Endothelial cell of umbilical vein (primary cell): ENCODE results near the gene CDK17. TPM values are rescaled to one million over a fixed set of nuclear protein-coding genes. Genes with fewer than 3 reads are reported as not detected.

Experiments
- BruUV-seq: library from RNA; stranded (reverse); fragments of 400-500 nt; replicated peaks from 2 replicates; lab custom pipeline; 2021; lab: Mats Ljungman, UMichigan
- CTCF ChIA-PET: fragments of 300-600, 350-600 bp; sonication (Branson Sonifier 250); formaldehyde crosslinking; loops from one replicate; lab custom pipeline; 2021; ENCODE audit warnings: antibody characterized with exemption, inconsistent platforms; lab: Charles Lee
- POLR2A ChIA-PET: fragments of 300-600, 350-600 bp; sonication (Branson Sonifier 250); formaldehyde crosslinking; loops from one replicate; lab custom pipeline; 2021; ENCODE audit warnings: antibody characterized with exemption, inconsistent platforms; lab: Charles Lee
- DNase-seq: peaks from one replicate; pipeline ENCODE4 v3.0.0-alpha.2; 2011; ENCODE audit warnings: low read depth, low spot score
- FAIRE-seq: peaks from 2 replicates; lab custom pipeline; 2011; peaks lifted over from hg19 to GRCh38; lab: Jason Lieb, UNC
- H2AFZ ChIP-seq: 2 replicates; pipeline ENCODE4 v1.6.0; 2012; ENCODE audit warnings: low read depth, low read length, control low read depth, inconsistent platforms
- H3K27ac ChIP-seq: 2 replicates; pipeline ENCODE4 v1.5.1; 2011; ENCODE audit warnings: low read depth, mild to moderate bottlenecking, control low read depth, low read length, moderate library complexity; ENCODE audit not compliant: insufficient read depth
- H3K27me3 ChIP-seq, 2 experiments: 2 replicates each; pipeline versions ENCODE4 v1.6.0 to v1.6.1; 2011; ENCODE audit warnings: low read length in 2 of 2, mixed read lengths in 1 of 2; ENCODE audit not compliant: control insufficient read depth in 2 of 2, insufficient read depth in 2 of 2
- H3K36me3 ChIP-seq, 2 experiments: 2 replicates in 1 of 2; 3 replicates in 1 of 2; pipeline ENCODE4 v1.5.1; 2011; ENCODE audit warnings: low read length in 2 of 2, mild to moderate bottlenecking in 1 of 2, moderate library complexity in 1 of 2; ENCODE audit not compliant: control insufficient read depth in 2 of 2, insufficient read depth in 2 of 2; ENCODE audit errors: extremely low read depth in 1 of 2
- H3K4me1 ChIP-seq: 3 replicates; pipeline ENCODE4 v1.5.1; 2011; ENCODE audit warnings: mild to moderate bottlenecking, low read length; ENCODE audit not compliant: control insufficient read depth, insufficient read depth; ENCODE audit errors: extremely low read depth
- H3K4me2 ChIP-seq: 2 replicates; pipeline ENCODE4 v1.6.1; 2011; ENCODE audit warnings: low read length, control low read depth, mixed read lengths; ENCODE audit not compliant: insufficient read depth
- H3K4me3 ChIP-seq, 3 experiments: fragments of 200-600 bp in 1 of 3; sonication (generic), shearing (Covaris generic) in 1 of 3; replicated peaks in 1 of 3; 2 replicates each; pipeline ENCODE4 v1.5.1; 2011 to 2016; ENCODE audit warnings: control low read depth in 3 of 3, low read length in 3 of 3, mild to moderate bottlenecking in 2 of 3, inconsistent platforms in 1 of 3, low read depth in 1 of 3, moderate library complexity in 1 of 3; ENCODE audit not compliant: insufficient read depth in 1 of 3
- H3K79me2 ChIP-seq: 2 replicates; pipeline ENCODE4 v1.6.0; 2012; ENCODE audit warnings: low read length, inconsistent platforms; ENCODE audit not compliant: control insufficient read depth, insufficient read depth
- H3K9ac ChIP-seq: replicated peaks from 2 replicates; pipeline ENCODE3; 2011; ENCODE audit warnings: low read length, control low read depth; ENCODE audit not compliant: insufficient read depth; ENCODE audit errors: extremely low read depth
- H3K9me1 ChIP-seq: replicated peaks from 3 replicates; pipeline ENCODE4 v1.6.0; 2011; ENCODE audit warnings: mild to moderate bottlenecking, low read length; ENCODE audit not compliant: control insufficient read depth, insufficient read depth; ENCODE audit errors: extremely low read depth
- H3K9me3 ChIP-seq: replicated peaks from 2 replicates; pipeline ENCODE4 v1.5.1; 2012; ENCODE audit warnings: low read length, inconsistent platforms; ENCODE audit not compliant: control insufficient read depth, insufficient read depth
- H4K20me1 ChIP-seq: replicated peaks from 2 replicates; pipeline ENCODE3; 2011; ENCODE audit warnings: mild to moderate bottlenecking, low read length; ENCODE audit not compliant: control insufficient read depth, insufficient read depth; ENCODE audit errors: extremely low read depth
- EZH2 ChIP-seq: IDR thresholded peaks from 2 replicates; pipeline ENCODE4 v1.6.1; 2012; ENCODE audit warnings: borderline replicate concordance, low read depth, mild to moderate bottlenecking, moderate library complexity, low read length, inconsistent platforms; ENCODE audit not compliant: severe bottlenecking
- FOS ChIP-seq: IDR thresholded peaks from 2 replicates; pipeline ENCODE4 v1.6.1; 2011; ENCODE audit warnings: mild to moderate bottlenecking, low read length, moderate library complexity, borderline replicate concordance; ENCODE audit not compliant: insufficient read depth
- GATA2 ChIP-seq: IDR thresholded peaks from 2 replicates; pipeline ENCODE4 v1.7.0; 2011; ENCODE audit warnings: low read depth, mild to moderate bottlenecking, moderate library complexity, mixed read lengths, low read length; ENCODE audit not compliant: insufficient read length, insufficient read depth
- JUN ChIP-seq: IDR thresholded peaks from 2 replicates; pipeline ENCODE4 v1.6.1; 2011; ENCODE audit warnings: borderline replicate concordance, low read depth; ENCODE audit not compliant: insufficient read length, insufficient read depth
- MYC ChIP-seq: IDR thresholded peaks from one replicate; pipeline ENCODE4 v1.6.1; 2011; ENCODE audit warnings: mild to moderate bottlenecking, low read depth, low read length
- POLR2A ChIP-seq: IDR thresholded peaks from 2 replicates; pipeline ENCODE4 v1.6.1; 2012; ENCODE audit warnings: low read depth, mild to moderate bottlenecking, control low read depth, low read length
- POLR2AphosphoS5 ChIP-seq: IDR thresholded peaks from 2 replicates; pipeline ENCODE4 v1.6.1; 2012; ENCODE audit warnings: low read depth, mild to moderate bottlenecking, control low read depth, low read length, moderate library complexity; ENCODE audit not compliant: insufficient read depth
- dilution Hi-C: fragments of 300-500 bp; cut with MboI; formaldehyde crosslinking; loops from one replicate; pipeline ENCODE4 v1.15.0; 2019; ENCODE audit warnings: low sequenced_read_pairs; ENCODE audit not compliant: extremely low pct_ligation_motif_present
- intact Hi-C: fragments of 100-400 bp; cut with micrococcal nuclease; formaldehyde crosslinking; loops from one replicate; pipeline ENCODE4 v1.10.0; 2022
- polyA plus RNA-seq, 4 experiments: library from polyadenylated mRNA; depleted of rRNA in 3 of 4; stranded (reverse) in 3 of 4; unstranded in 1 of 4; fragments of >200 nt; gene quantifications; 2 replicates each; pipeline versions ENCODE4 v1.2.1 to v1.2.3, GENCODE V29; 2011 to 2012; ENCODE audit warnings: missing spikeins in 1 of 4
- total RNA-seq: library from RNA; stranded (reverse); gene quantifications from 2 replicates; pipeline ENCODE4 v1.2.3, GENCODE V29; 2021
- TF ChIP-seq, protein P1 (sequence below): IDR thresholded peaks from 2 replicates; pipeline ENCODE4 v1.6.1; 2011; ENCODE audit not compliant: insufficient read depth, insufficient read length
- TF ChIP-seq, protein P2 (sequence below), 2 donors: IDR thresholded peaks; 1 replicate in 1 of 2; 2 replicates in 1 of 2; pipeline ENCODE4 v1.5.1; 2011; ENCODE audit warnings: low read length in 2 of 2, mild to moderate bottlenecking in 2 of 2, moderate library complexity in 2 of 2, control low read depth in 1 of 2, inconsistent platforms in 1 of 2, low read depth in 1 of 2; ENCODE audit not compliant: insufficient read depth in 1 of 2; ENCODE audit errors: extremely low read depth in 1 of 2

The CDK17 gene
- total and polyA plus RNA-seq, 2 donors (not counting 3 experiments of a cell fraction or from before 2014, with no cell fraction given): 61.1 to 176 TPM

DNA sequence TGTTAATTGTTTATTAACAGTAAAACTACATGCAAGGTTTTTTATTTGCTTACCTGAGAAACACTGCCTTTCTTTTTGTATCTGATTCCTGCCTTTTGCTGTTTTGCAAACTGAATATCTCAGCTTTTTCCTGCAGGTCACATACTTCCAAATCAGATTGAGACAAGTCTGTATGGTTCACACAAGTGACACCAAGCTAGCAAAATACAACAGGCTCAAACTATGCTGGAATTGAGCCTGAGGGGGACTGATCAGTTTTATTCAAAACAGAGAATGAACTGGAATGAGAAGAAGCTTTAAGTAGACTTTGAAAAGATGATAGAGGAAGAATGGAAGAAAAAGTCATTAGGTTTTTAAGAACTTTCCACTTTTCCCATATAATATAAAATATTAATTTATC, 12.2 kb upstream of the CDK17 start:
- intact Hi-C loops: no loop called here
- no TSS peak for BruUV-seq
- CTCF ChIA-PET: interaction anchor here (0.6 to 1.5 kb wide), 4 partner anchors 9 to 68 kb away, joined by 3 to 10 read pairs (median 4); no protein-coding TSS in a partner anchor

DNA sequence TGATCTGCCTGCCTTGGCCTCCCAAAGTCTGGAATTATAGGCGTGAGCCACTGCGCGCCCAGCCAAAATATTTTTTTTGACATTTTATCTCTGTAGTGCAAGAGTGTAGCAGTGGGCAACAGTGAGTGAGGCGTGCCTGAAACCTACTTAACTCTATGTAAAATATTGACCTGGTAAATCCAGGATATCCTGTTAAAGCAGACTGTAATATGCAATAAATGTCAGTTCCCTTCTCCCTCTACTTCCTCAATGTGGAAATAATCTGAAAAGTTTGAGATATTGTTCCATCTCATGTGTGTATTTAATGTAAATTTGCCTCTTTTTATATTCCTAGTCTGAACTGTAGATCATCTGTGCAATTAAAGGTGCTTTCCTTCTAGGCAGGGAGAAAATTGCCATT, 9.5 kb upstream of the CDK17 start:
- peak overlapping the region; percentile 12 for H3K4me2 ChIP-seq
- POLR2A ChIA-PET: interaction anchor here (0.6 kb wide), 1 partner anchor 77 kb away, joined by 4 read pairs; no protein-coding TSS in a partner anchor
- H3K36me3 ChIP-seq: no peaks in the 10 kb centered on the region
- H3K9ac ChIP-seq: no peak overlapping the region
- TF ChIP-seq, protein P1, sequence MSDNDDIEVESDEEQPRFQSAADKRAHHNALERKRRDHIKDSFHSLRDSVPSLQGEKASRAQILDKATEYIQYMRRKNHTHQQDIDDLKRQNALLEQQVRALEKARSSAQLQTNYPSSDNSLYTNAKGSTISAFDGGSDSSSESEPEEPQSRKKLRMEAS: no peak
- TF ChIP-seq JUN: no peak
- no peak for TF ChIP-seq GATA2
- no peak for TF ChIP-seq POLR2A
- no peak for TF ChIP-seq EZH2
- no peak for TF ChIP-seq POLR2AphosphoS5
- TF ChIP-seq MYC: no peak
- TF ChIP-seq, protein P2, sequence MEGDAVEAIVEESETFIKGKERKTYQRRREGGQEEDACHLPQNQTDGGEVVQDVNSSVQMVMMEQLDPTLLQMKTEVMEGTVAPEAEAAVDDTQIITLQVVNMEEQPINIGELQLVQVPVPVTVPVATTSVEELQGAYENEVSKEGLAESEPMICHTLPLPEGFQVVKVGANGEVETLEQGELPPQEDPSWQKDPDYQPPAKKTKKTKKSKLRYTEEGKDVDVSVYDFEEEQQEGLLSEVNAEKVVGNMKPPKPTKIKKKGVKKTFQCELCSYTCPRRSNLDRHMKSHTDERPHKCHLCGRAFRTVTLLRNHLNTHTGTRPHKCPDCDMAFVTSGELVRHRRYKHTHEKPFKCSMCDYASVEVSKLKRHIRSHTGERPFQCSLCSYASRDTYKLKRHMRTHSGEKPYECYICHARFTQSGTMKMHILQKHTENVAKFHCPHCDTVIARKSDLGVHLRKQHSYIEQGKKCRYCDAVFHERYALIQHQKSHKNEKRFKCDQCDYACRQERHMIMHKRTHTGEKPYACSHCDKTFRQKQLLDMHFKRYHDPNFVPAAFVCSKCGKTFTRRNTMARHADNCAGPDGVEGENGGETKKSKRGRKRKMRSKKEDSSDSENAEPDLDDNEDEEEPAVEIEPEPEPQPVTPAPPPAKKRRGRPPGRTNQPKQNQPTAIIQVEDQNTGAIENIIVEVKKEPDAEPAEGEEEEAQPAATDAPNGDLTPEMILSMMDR (IDR thresholded peaks at IDR 0.05; ENCODE audit: extremely low read depth in 1 of 2, insufficient read depth in 1 of 2, low read depth in 1 of 2, low read length in 2 of 2): no peak
- TF ChIP-seq FOS: no peak
- H3K4me3 ChIP-seq: no peak overlapping the region
- no peaks in the 10 kb centered on the region for H3K79me2 ChIP-seq
- no TSS peak for BruUV-seq
- no peaks in the 10 kb centered on the region for H3K9me3 ChIP-seq
- CTCF ChIA-PET: interaction anchor here (1.6 kb wide), 1 partner anchor 9 kb away, joined by 3 read pairs; no protein-coding TSS in a partner anchor
- intact Hi-C loops: no loop called here
- FAIRE-seq: peak; percentile 50
- no peak for DNase-seq
- no peaks in the 10 kb centered on the region for H3K9me1 ChIP-seq
- no peak overlapping the region for H3K27ac ChIP-seq
- no peaks in the 10 kb centered on the region for H3K27me3 ChIP-seq
- H4K20me1 ChIP-seq: no peaks in the 10 kb centered on the region
- dilution Hi-C loops: no loop called here
- peaks cover 8% of the 10 kb centered on the region for H3K4me1 ChIP-seq
- peak overlapping the region; percentile 39 for H2AFZ ChIP-seq

More for the DNA sequence above, 12.2 kb upstream of the CDK17 start:
- Histone ChIP-seq H3K4me1 (peaks cover 24% of the 10 kb centered on the region), H3K27ac (no peak overlapping the region), H2AFZ (no peak overlapping the region), H3K79me2 (no peaks in the 10 kb centered on the region), H3K4me3 (no peak overlapping the region), H3K9ac (no peak overlapping the region), H3K9me1 (no peaks in the 10 kb centered on the region), H3K36me3 (no peaks in the 10 kb centered on the region), H3K27me3 (no peaks in the 10 kb centered on the region), H3K9me3 (no peaks in the 10 kb centered on the region), H3K4me2 (no peak overlapping the region), H4K20me1 (no peaks in the 10 kb centered on the region)
- no peak for DNase-seq
- no peak for TF ChIP-seq JUN
- dilution Hi-C loops: no loop called here
- no peak for FAIRE-seq
- POLR2A ChIA-PET: no interaction called here
